Measurements from ENCODE around the gene RAP1GAP. TPM values are rescaled to one million over a fixed set of nuclear protein-coding genes. Genes with fewer than 3 reads are reported as not detected.

The RAP1GAP gene
- total and polyA plus RNA-seq, 2 of the 13 experiments (the other 11 are each of a cell fraction or from before 2014, with no cell fraction given), result 11.9 to 37.5 TPM

GRCh38 chr1:21651214-21652042, 17.7 kb downstream of the RAP1GAP start (continued):
- TF ChIP-seq KDM6A (CRISPR knock-in tag; IDR thresholded peaks at IDR 0.05; ENCODE audit: low read depth) (no peak), PREB (CRISPR knock-in tag; IDR thresholded peaks at IDR 0.05) (no peak), SP5 (CRISPR knock-in tag; IDR thresholded peaks at IDR 0.05; ENCODE audit: borderline replicate concordance, low read depth) (no peak), HOXA3 (CRISPR knock-in tag; IDR thresholded peaks at IDR 0.05) (peak; percentile 48), ARNT2 (CRISPR knock-in tag; IDR thresholded peaks at IDR 0.05; ENCODE audit: low read depth) (no peak), HIC2 (CRISPR knock-in tag; IDR thresholded peaks at IDR 0.05; ENCODE audit: low read depth) (no peak), ZNF776 (CRISPR knock-in tag; IDR thresholded peaks at IDR 0.05) (no peak), JARID2 (CRISPR knock-in tag; IDR thresholded peaks at IDR 0.05; ENCODE audit: insufficient replicate concordance) (no peak), SPEN (CRISPR knock-in tag; IDR thresholded peaks at IDR 0.05; ENCODE audit: low read depth) (no peak), AKAP8 (CRISPR knock-in tag; IDR thresholded peaks at IDR 0.05) (peak; percentile 31), KDM5A (IDR thresholded peaks at IDR 0.05; ENCODE audit: borderline replicate concordance, low read length) (no peak), POLR2AphosphoS2 (IDR thresholded peaks at IDR 0.05; ENCODE audit: low read depth, low read length) (no peak), ZFY (CRISPR knock-in tag; IDR thresholded peaks at IDR 0.05) (peak; percentile 15; the same call in 1 of the 2 replicates), REXO4 (CRISPR knock-in tag; IDR thresholded peaks at IDR 0.05; ENCODE audit: borderline replicate concordance) (no peak), ZFAT (CRISPR knock-in tag; conservative IDR thresholded peaks at IDR 0.05) (no peak), ZFX (CRISPR knock-in tag; IDR thresholded peaks at IDR 0.05; ENCODE audit: low read depth) (0 out of 2 replicates have a peak, but pooled peaks have one; percentile 14), ZBTB14 (CRISPR knock-in tag; IDR thresholded peaks at IDR 0.05) (peak; percentile 81), ZNF674 (CRISPR knock-in tag; IDR thresholded peaks at IDR 0.05; ENCODE audit: low read depth) (no peak), ZNF558 (CRISPR knock-in tag; IDR thresholded peaks at IDR 0.05; ENCODE audit: borderline replicate concordance) (no peak), ZNF367 (CRISPR knock-in tag; IDR thresholded peaks at IDR 0.05; ENCODE audit: borderline replicate concordance) (no peak), SP2 (CRISPR knock-in tag; IDR thresholded peaks at IDR 0.05) (no peak)

All from HepG2 (cell line).